ENCODE measurements around the gene ZNF335. TPM values are rescaled to one million over a fixed set of nuclear protein-coding genes. Genes with fewer than 3 reads are reported as not detected.

The ZNF335 gene
- total RNA-seq, 6 donors from 2014 or later: 17.4 to 41.9 (median 23.0) TPM

DNA sequence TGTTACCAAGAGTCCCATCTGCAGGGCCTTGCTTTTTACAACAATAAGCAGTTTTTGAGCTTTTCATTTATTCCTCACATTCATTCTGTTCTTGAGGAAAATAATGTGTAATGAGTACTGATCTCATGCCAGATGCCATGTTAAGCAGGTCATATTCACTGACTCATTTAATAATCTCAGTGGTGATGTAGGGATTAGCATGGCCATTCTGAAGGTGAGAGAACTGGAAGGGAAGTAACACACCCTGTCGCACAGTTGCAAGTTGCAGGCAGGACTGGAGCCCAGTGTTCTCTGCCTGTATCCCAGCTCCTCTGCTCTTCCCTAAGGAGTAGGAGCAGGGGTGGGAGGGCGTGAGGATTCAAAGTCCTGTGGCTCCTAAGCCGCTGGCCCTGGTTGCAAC, 31.9 kb downstream of the ZNF335 start:
- Histone ChIP-seq H3K27me3 (no peaks in the 10 kb centered on the region), H3K9me3 (no peaks in the 10 kb centered on the region), H3K4me3 (no peak overlapping the region), H3K27ac (no peak overlapping the region), H3K4me1 (peaks cover 9 to 19% (median 14%) of the 10 kb centered on the region in 4 donors), H3K36me3 (peaks cover 54 to 84% (median 79%) of the 10 kb centered on the region in 4 donors)
- no peak for TF ChIP-seq EP300 (IDR thresholded peaks at IDR 0.05)
- TF ChIP-seq CTCF (IDR thresholded peaks at IDR 0.05): no peak
- TF ChIP-seq POLR2A (IDR thresholded peaks at IDR 0.05): no peak
- TF ChIP-seq POLR2AphosphoS5 (IDR thresholded peaks at IDR 0.05): no peak
- ATAC-seq (ENCODE audit: low FRiP score in 2 of 2): no peak
- 90 to 97% methylated on average over 3 of the region's 3 CpGs for WGBS, 2 donors
- no peak for DNase-seq

DNA sequence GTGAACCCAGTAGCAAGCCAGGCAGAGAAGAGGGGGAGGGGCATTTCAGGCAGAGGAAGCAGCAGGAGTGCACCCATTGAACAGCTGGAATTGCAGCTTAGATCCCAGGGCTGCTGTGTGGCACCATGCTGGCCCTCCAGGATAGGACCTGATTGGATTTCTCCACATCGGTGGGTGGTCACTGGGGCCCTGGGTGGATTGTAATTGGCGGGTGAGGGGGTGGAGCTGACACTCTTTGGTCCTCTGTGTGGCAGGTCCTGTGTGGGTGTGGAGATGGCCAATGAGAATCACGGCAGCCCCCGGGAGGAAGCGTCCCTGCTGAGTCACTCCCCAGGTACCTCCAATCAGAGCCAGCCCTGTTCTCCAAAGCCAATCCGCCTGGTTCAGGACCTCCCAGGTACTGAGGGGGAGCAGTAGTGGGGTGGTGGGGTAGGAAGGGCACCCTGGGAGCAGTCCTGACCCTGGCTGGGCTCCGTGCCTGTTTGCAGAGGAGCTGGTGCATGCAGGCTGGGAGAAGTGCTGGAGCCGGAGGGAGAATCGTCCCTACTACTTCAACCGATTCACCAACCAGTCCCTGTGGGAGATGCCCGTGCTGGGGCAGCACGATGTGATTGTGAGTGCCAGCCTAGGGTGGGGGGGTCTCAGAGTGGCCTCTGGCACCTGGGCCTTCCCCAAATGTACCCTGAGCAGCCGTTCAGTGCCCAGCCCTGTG, 33.1 kb downstream of the ZNF335 start:
- ATAC-seq (ENCODE audit: low FRiP score in 2 of 2): no peak
- 88 to 97% methylated on average over 5 to 13 of the region's 13 CpGs for WGBS, 2 donors
- Histone ChIP-seq H3K9me3 (no peaks in the 10 kb centered on the region), H3K36me3 (peaks cover 43 to 72% (median 67%) of the 10 kb centered on the region in 4 donors), H3K27me3 (no peaks in the 10 kb centered on the region), H3K4me3 (no peak overlapping the region), H3K27ac (no peak overlapping the region), H3K4me1 (peaks cover 9 to 20% (median 14%) of the 10 kb centered on the region in 4 donors)
- TF ChIP-seq POLR2A (IDR thresholded peaks at IDR 0.05) (no peak), EP300 (IDR thresholded peaks at IDR 0.05) (no peak), CTCF (IDR thresholded peaks at IDR 0.05) (no peak), POLR2AphosphoS5 (IDR thresholded peaks at IDR 0.05) (no peak)
- DNase-seq: no peak

DNA sequence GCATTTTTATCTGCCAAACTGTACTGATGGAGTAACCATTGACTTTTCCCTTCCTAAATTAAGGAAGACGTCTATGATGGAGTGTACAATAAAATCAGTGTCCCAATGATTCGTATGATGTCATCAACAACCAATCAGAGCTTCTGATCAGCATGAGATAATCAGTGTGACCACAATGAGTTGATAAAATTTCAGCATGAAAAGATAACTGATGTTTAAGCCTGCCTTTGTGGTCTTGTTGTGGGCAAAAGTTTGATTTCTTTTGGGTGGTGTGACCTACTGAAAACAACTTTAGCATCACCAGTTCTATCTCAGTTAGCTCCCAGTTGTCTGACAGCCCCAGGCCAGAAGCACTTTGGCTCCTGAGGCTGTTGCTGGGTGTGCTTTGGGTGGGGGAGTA, 34.2 kb downstream of the ZNF335 start:
- TF ChIP-seq CTCF (IDR thresholded peaks at IDR 0.05) (no peak), EP300 (IDR thresholded peaks at IDR 0.05) (no peak), POLR2A (IDR thresholded peaks at IDR 0.05) (no peak), POLR2AphosphoS5 (IDR thresholded peaks at IDR 0.05) (no peak)
- H3K36me3 ChIP-seq: peaks cover 31 to 61% (median 56%) of the 10 kb centered on the region in 4 donors
- H3K4me1 ChIP-seq: peaks cover 17 to 31% (median 21%) of the 10 kb centered on the region in 4 donors
- H3K9me3 ChIP-seq: no peaks in the 10 kb centered on the region
- DNase-seq (no peak), ATAC-seq (ENCODE audit: low FRiP score in 2 of 2) (no peak)
- no peak overlapping the region for H3K4me3 ChIP-seq
- WGBS, 2 donors: 72 to 85% methylated on average over 2 of the region's 2 CpGs
- no peak overlapping the region for H3K27ac ChIP-seq
- H3K27me3 ChIP-seq: no peaks in the 10 kb centered on the region

DNA sequence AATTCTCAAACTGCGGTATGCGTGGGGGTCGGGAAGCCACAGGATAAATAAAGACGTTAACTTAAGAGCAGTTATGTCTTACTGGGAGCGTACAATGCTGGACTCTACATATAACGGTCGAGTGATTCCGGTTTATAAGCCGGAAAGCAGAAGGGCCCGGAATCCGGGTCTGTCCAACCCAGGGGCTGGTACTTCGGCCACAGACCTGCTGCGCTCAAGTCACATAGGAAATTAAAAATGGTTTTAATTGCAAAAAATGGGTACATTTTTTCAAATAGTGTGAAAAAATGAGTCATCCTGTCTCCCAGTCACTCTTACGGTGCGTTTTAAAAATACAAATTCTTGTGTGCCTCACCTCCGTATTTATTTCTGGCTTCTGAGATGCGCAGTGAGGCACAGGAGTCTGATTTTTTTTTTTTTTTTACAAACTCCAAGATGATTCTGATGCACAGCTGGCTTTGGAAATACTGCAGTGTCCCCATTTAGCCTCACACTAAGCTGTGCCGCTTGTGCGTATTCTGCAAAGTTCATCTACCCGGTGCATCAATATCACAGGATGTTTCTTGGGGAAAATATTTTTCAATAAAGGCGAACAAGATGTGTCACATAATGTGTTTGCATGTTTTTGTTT, 36.5 kb downstream of the ZNF335 start:
- ATAC-seq (ENCODE audit: low FRiP score in 2 of 2): peak; percentile 30 to 37
- peaks cover 25 to 39% (median 36%) of the 10 kb centered on the region in 4 donors for H3K36me3 ChIP-seq

GRCh38 chr20:45934586-45935415, 37.2 kb downstream of the ZNF335 start, which contains the start of gene PCIF1:
Gene PCIF1, plus strand, starts transcription at chr20:45934683. Its CDS starts 4,317 bp downstream, at chr20:45939000.
- H3K27me3 ChIP-seq: no peaks in the 10 kb centered on the region
- no peaks in the 10 kb centered on the region for H3K9me3 ChIP-seq
- peak within 1 kb of the TSS; percentile 98 to 100 (median 100) for H3K27ac ChIP-seq
- WGBS, 2 donors: 0% methylated on average over 2 to 38 of the region's 102 CpGs
- TF ChIP-seq POLR2A (IDR thresholded peaks at IDR 0.05) (peak; percentile 96 to 99 (median 98)), CTCF (IDR thresholded peaks at IDR 0.05) (peak in 3 of 6 experiments; percentile 25 to 47 (median 37)), POLR2AphosphoS5 (IDR thresholded peaks at IDR 0.05) (peak; percentile 100), EP300 (IDR thresholded peaks at IDR 0.05) (peak in 1 of 4 donors; percentile 96)
- peak within 1 kb of the TSS; percentile 65 to 96 (median 74) for H3K4me3 ChIP-seq
- DNase-seq: peak; percentile 97 to 100
- peaks cover 17 to 33% (median 21%) of the 10 kb centered on the region in 4 donors for H3K4me1 ChIP-seq
- peaks cover 19 to 32% (median 28%) of the 10 kb centered on the region in 4 donors for H3K36me3 ChIP-seq
- peak; percentile 95 to 96 for ATAC-seq (ENCODE audit: low FRiP score in 2 of 2)

More for the DNA sequence above, 36.5 kb downstream of the ZNF335 start:
- Histone ChIP-seq H3K4me3 (peak overlapping the region; percentile 41 to 75 (median 68)), H3K4me1 (peaks cover 17 to 33% (median 21%) of the 10 kb centered on the region in 4 donors), H3K27me3 (no peaks in the 10 kb centered on the region), H3K9me3 (no peaks in the 10 kb centered on the region), H3K27ac (peak overlapping the region; percentile 98 to 100 (median 100))
- WGBS, 2 donors: 9 to 11% methylated on average over 21 of the region's 21 CpGs
- no peak for DNase-seq
- TF ChIP-seq POLR2A (IDR thresholded peaks at IDR 0.05): no peak
